Motor neuron (in vitro differentiated cells): ENCODE measurements around the gene CLEC4E. TPM values are rescaled to one million over a fixed set of nuclear protein-coding genes. Genes with fewer than 3 reads are reported as not detected.
"Not testable (repeated sequence)": the region's sequence is repeated elsewhere in the genome, so short reads cannot be mapped to it uniquely, and the experiment has no call there.

Experiments used
- ATAC-seq, 8 experiments: fragments of 200-7000 bp; cut with Tn5 transposase; replicated peaks in 6 of 8; 2 replicates each; pipeline ENCODE4 v1.8.0; 2021; ENCODE audit warnings: mild to moderate bottlenecking in 8 of 8, moderate library complexity in 8 of 8
- H3K27ac ChIP-seq, 2 donors: fragments of 250-450 bp; sonication (Bioruptor Pico); 2 replicates each; pipeline ENCODE4 v1.9.0; 2021; ENCODE audit warnings: antibody characterized with exemption in 2 of 2, mild to moderate bottlenecking in 2 of 2, moderate library complexity in 1 of 2
- H3K4me1 ChIP-seq, 2 donors: fragments of 250-450 bp; sonication (Bioruptor Pico); replicated peaks in 1 of 2; 2 replicates each; pipeline ENCODE4 v1.6.1; 2021; ENCODE audit warnings: antibody characterized with exemption in 2 of 2, mild to moderate bottlenecking in 2 of 2, moderate library complexity in 1 of 2
- H3K4me3 ChIP-seq, 5 donors: fragments of 250-450 bp; sonication (Bioruptor Pico); 2 replicates each; pipeline ENCODE4 v1.9.0; 2021; ENCODE audit warnings: antibody characterized with exemption in 5 of 5, mild to moderate bottlenecking in 5 of 5, moderate library complexity in 4 of 5
- WGBS, 10 experiments: fragments of 450-650 bp; shearing (Covaris generic); methylation state at CpG; one replicate each; pipeline ENCODE4 v1.0.0; 2022; 5-methylcytosine and 5-hydroxymethylcytosine counted together
- in situ Hi-C, 9 experiments: fragments of 400-800 bp; cut with MboI; loops; one replicate each; pipeline ENCODE4 v1.15.0; 2021; ENCODE audit warnings: low sequenced_read_pairs in 9 of 9, low pct_unique_long_range_greater_than_20kb in 2 of 9; ENCODE audit not compliant: unreplicated experiment in 9 of 9
- total RNA-seq, 8 experiments: library from RNA; unstranded; fragments of 300-600 nt; gene quantifications; 2 replicates each; pipeline versions ENCODE4 v1.2.3 to v1.2.4, GENCODE V29; 2022

CLEC4E gene, protein sequence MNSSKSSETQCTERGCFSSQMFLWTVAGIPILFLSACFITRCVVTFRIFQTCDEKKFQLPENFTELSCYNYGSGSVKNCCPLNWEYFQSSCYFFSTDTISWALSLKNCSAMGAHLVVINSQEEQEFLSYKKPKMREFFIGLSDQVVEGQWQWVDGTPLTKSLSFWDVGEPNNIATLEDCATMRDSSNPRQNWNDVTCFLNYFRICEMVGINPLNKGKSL
- total RNA-seq = under 1 TPM in 6 of 8 experiments, not detected in 2; 0.09 to 0.90 (median 0.38) TPM

DNA sequence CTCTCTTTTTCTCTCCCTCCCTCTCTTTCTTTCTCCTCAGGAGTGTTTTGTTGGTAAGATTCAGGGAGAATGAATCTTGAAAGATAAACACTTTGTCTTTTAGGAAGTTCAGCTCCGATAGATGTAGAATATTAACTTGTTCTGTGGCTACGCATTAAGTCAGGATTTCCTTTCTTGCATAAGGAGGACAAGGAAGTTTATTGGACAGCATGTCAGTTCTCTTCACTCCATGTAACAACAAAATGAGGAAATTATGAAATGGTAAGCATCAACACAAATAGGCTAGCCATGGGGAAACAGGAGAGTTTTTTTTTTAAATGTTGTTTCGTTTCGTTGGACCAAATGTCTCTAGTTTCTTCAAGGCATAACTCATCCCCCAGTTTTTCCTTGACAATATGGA, at the start of gene CLEC4E:
CLEC4E (minus strand) TSS at position 75 of the 400 bp plus-strand sequence. CDS start 108 bp downstream, outside the sequence.
- not testable (repeated sequence) for H3K4me1 ChIP-seq, H3K27ac ChIP-seq, ATAC-seq, H3K4me3 ChIP-seq
- in situ Hi-C loops = loop anchor here in 1 of 9 experiments (25.0 kb wide), 1 partner anchor 496 kb away; no protein-coding TSS in a partner anchor
- 58 to 94% (median 86%) methylated on average over 1 to 4 of the region's 4 CpGs for WGBS, 10 experiments

DNA sequence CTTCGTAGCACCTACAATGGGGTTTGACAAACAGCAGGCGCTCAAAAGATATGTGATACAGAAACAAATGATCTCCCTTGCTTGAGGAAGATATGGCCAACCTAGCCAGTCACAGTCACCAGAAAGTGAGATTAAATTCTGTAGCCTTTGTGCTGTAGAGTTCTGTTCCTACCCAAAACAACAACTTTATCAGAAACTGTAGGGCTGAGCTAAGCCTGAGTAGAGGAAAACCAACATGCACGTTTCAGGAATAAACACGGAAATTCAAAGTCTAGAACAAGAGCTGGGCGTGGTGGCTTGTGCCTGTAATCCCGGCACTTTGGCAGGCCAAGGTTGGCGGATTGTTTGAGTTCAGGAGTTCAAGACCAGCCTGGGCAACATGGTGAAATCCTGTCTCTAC, 49.0 kb upstream of the CLEC4E start:
- ATAC-seq = no peak
- WGBS, 10 experiments = 40 to 100% (median 79%) methylated on average over 1 to 7 of the region's 7 CpGs

DNA sequence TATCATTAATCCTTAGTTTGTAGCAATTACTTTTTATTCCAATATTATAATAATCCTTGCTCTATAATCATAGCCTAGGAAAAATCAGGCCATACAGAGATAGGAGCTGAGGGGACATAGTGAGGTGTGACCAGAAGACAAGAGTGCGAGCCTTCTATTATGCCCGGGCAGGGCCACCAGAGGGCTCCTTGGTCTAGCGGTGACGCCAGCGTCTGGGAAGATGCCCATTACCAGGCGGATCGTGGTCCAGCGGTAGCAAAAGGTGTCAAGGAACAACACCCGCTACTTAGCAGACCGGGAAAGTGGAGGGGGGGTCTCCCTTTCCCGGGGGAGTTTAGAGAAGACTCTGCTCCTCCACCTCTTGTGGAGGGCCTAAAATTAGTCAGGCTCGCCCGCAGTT, 43.8 kb upstream of the CLEC4E start:
- H3K27ac ChIP-seq, H3K4me3 ChIP-seq, ATAC-seq, H3K4me1 ChIP-seq, in situ Hi-C loops: not testable (repeated sequence)
- 0 to 95% (median 88%) methylated on average over 1 to 9 of the region's 13 CpGs; no CpG with 5 or more reads in 7 of the 10 experiments for WGBS, 10 experiments

More for the DNA sequence above, 49.0 kb upstream of the CLEC4E start:
- no peaks in the 10 kb centered on the region for H3K4me1 ChIP-seq
- no peak overlapping the region for H3K4me3 ChIP-seq
- in situ Hi-C loops = no loop called here
- H3K27ac ChIP-seq = no peak overlapping the region

DNA sequence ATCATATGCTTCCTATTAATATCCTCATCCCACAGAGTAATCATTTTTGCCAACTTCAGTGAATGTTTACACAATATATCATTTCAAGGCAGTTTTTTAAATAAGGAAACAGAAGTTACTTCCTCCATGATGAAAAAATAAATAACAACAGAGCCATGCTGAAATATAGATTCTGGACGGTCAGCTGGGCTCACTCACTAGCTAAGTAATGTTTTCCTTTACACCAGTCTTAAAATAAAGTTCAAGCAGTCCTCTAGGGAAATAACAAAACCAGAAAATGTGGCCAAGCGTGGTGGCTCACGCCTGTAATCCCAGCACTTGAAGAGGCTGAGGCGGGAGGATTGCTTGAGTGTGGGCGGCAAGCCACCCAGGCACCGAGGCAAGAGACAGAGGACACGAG, 43.3 kb upstream of the CLEC4E start:
- in situ Hi-C loops = no loop called here
- H3K4me3 ChIP-seq = no peak overlapping the region
- no peak for ATAC-seq
- H3K4me1 ChIP-seq = no peaks in the 10 kb centered on the region
- WGBS, 10 experiments = 11 to 91% (median 65%) methylated on average over 2 to 7 of the region's 7 CpGs; no CpG with 5 or more reads in 2 of the 10 experiments
- H3K27ac ChIP-seq = no peak overlapping the region

DNA sequence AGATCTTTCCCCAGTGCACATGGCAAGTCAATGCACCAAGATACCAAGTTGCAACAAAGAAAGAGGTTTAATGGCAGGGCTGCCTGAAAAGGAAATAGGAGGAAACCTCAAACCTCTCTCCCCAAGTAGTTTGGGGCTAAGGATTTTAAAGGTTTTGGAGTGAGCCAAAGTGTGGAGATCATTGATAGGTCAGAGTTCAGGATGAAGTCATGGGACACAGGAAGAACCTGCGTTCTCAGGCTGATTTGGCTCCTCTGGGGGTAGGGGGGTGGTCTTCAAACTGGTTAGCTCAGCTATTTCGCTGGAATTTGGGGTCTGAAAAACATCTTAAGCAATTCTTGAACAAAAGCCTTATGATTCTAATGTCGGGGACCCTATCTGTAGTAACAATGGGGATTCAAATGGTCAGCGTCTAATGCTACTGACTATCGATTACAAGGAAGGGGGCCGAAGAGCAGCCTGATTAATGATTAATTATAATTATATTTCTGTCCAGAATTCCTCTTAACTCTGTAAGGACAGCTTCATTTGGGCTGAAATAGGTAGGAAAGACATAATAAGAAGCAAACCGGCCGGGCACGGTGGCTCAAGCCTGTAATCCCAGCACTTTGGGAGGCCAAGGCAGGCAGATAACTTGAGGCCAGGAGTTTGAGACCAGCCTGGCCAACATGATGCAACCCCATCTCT, 40.5 kb upstream of the CLEC4E start:
- no peak for ATAC-seq
- 43 to 68% (median 55%) methylated on average over 2 to 8 of the region's 9 CpGs; no CpG with 5 or more reads in 2 of the 10 experiments for WGBS, 10 experiments
- in situ Hi-C loops = no loop called here
- H3K4me1 ChIP-seq = no peaks in the 10 kb centered on the region
- H3K27ac ChIP-seq = no peak overlapping the region
- no peak overlapping the region for H3K4me3 ChIP-seq

DNA sequence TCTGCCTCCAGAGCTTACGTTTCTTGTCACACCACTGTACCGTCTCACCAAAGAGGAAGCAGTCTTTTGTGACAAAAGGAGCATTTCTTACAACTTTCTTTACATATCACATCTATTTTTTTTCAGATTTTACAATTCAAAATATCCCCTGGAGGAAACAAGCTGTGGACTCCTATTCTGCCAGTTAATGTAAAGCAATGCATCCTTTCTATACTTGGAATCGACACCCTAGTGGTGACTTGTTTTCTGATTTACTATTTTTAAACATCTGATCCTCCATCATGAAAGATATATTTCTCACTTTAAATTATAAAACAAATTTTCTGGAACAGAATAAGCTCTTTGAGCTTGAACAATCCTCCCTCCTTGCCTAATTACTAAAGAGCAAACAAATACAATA, 37.2 kb upstream of the CLEC4E start:
- in situ Hi-C loops = no loop called here
- H3K4me3 ChIP-seq = no peak overlapping the region
- ATAC-seq = no peak
- H3K4me1 ChIP-seq = no peaks in the 10 kb centered on the region
- 17 to 100% (median 79%) methylated on average over 1 to 3 of the region's 3 CpGs for WGBS, 10 experiments
- no peak overlapping the region for H3K27ac ChIP-seq

DNA sequence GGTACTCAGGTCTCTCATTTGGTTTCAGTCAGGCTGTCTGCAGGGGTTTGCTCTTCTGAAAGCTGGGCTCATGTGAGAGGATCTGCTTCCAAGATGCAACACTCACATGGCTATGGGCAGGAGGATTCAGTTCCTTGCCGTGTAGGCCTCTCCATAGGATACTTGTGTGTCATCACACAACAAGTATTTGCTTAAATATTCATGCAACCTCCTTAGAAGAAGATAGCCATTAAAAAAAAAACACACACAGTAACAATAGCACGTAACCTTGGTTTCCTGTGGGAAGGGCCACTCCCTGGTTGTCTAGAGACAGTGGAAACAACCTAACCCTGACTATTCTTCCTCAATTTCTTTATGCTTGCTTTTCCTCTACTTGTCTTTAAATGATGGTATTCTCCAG, 31.8 kb upstream of the CLEC4E start:
- no peak overlapping the region for H3K4me3 ChIP-seq
- ATAC-seq = peak in 4 of 8 experiments; percentile 56 to 98 (median 85)
- 0 to 100% (median 20%) methylated on average over 1 to 2 of the region's 2 CpGs; no CpG with 5 or more reads in 3 of the 10 experiments for WGBS, 10 experiments
- no peak overlapping the region for H3K27ac ChIP-seq
- in situ Hi-C loops = no loop called here
- no peaks in the 10 kb centered on the region for H3K4me1 ChIP-seq

- Histone ChIP-seq H3K27ac (no peak overlapping the region), H3K4me3 (no peak overlapping the region)
Observed at GRCh38 chr12:8566525-8566924, 25.8 kb upstream of the CLEC4E start.

GRCh38 chr12:8566052-8566451, 25.3 kb upstream of the CLEC4E start:
- 31 to 100% (median 94%) methylated on average over 1 to 2 of the region's 2 CpGs; no CpG with 5 or more reads in 2 of the 10 experiments for whole genome bisulfite sequencing, 10 experiments
- H3K27ac ChIP-seq, H3K4me3 ChIP-seq, in situ Hi-C loops, H3K4me1 ChIP-seq, ATAC-seq: not testable (repeated sequence)

More at GRCh38 chr12:8566525-8566924, 25.8 kb upstream of the CLEC4E start:
- no peaks in the 10 kb centered on the region for H3K4me1 ChIP-seq
- in situ Hi-C loops = no loop called here
- ATAC-seq = no peak

GRCh38 chr12:8564656-8565055, 24.0 kb upstream of the CLEC4E start:
- no peak overlapping the region for H3K4me3 ChIP-seq
- in situ Hi-C loops = no loop called here
- WGBS, 10 experiments = 60 to 89% (median 73%) methylated on average over 3 to 11 of the region's 22 CpGs; no CpG with 5 or more reads in 4 of the 10 experiments
- no peaks in the 10 kb centered on the region for H3K4me1 ChIP-seq
- peak in 1 of 8 experiments; percentile 26 for ATAC-seq
- no peak overlapping the region for H3K27ac ChIP-seq

- no peak overlapping the region for H3K27ac ChIP-seq
- WGBS, 10 experiments = 5 to 71% (median 47%) methylated on average over 1 to 3 of the region's 3 CpGs; no CpG with 5 or more reads in 2 of the 10 experiments
- H3K4me3 ChIP-seq = no peak overlapping the region
- in situ Hi-C loops = no loop called here
- no peaks in the 10 kb centered on the region for H3K4me1 ChIP-seq
- ATAC-seq = peak in 3 of 8 experiments; percentile 68 to 82 (median 77)
Observed at GRCh38 chr12:8563356-8563755, 22.7 kb upstream of the CLEC4E start.

DNA sequence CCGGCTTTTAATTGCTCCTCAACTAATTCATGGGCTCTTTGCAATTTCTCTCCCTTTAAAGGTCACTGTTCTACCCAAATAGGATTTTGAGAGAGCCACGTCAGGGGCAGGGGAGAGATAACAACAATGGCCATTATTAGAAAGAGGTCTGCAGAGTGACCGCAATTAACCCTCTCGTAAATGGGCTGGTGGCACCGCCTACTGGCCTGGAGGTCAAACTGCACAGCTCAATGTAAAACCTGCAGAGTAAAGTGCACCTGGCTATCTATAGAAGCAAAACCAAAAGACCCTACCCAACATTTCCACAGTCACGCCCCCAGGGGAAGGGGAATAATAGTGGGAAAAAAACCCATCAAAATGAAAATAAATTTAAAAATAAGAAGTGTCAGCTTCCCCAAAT, 21.6 kb upstream of the CLEC4E start:
- no peak overlapping the region for H3K27ac ChIP-seq
- in situ Hi-C loops = no loop called here
- 54 to 100% (median 88%) methylated on average over 2 to 6 of the region's 6 CpGs; no CpG with 5 or more reads in 2 of the 10 experiments for whole genome bisulfite sequencing, 10 experiments
- no peaks in the 10 kb centered on the region for H3K4me1 ChIP-seq
- no peak for ATAC-seq
- H3K4me3 ChIP-seq = no peak overlapping the region

- Histone ChIP-seq H3K4me3 (no peak overlapping the region), H3K4me1 (no peaks in the 10 kb centered on the region), H3K27ac (no peak overlapping the region)
- WGBS, 10 experiments = 29 to 100% (median 89%) methylated on average over 1 to 4 of the region's 4 CpGs; no CpG with 5 or more reads in 1 of the 10 experiments
- in situ Hi-C loops = no loop called here
- ATAC-seq = no peak
Observed at GRCh38 chr12:8561011-8561410, 20.3 kb upstream of the CLEC4E start.
